ENCODE data around the gene NPTX2. TPM values are rescaled to one million over a fixed set of nuclear protein-coding genes. Genes with fewer than 3 reads are reported as not detected.
A peak's percentile ranks its signal among the peaks of the same experiment; 100 is the strongest.

NPTX2 gene
- total RNA-seq, 1 donor from 2014 or later: 81.2 TPM

- DNase-seq: peak; percentile 63
- Mint-ChIP-seq H3K27ac (ENCODE audit: unreplicated experiment) (no peak overlapping the region), H3K36me3 (ENCODE audit: unreplicated experiment) (no peaks in the 10 kb centered on the region), H3K9me3 (ENCODE audit: unreplicated experiment) (peaks cover 7% of the 10 kb centered on the region), H3K27me3 (ENCODE audit: unreplicated experiment) (peaks cover 9% of the 10 kb centered on the region), H3K4me1 (ENCODE audit: low read depth, unreplicated experiment) (peaks cover 31% of the 10 kb centered on the region), H3K4me3 (ENCODE audit: unreplicated experiment) (peak overlapping the region; percentile 76)
- TF ChIP-seq, protein P1, sequence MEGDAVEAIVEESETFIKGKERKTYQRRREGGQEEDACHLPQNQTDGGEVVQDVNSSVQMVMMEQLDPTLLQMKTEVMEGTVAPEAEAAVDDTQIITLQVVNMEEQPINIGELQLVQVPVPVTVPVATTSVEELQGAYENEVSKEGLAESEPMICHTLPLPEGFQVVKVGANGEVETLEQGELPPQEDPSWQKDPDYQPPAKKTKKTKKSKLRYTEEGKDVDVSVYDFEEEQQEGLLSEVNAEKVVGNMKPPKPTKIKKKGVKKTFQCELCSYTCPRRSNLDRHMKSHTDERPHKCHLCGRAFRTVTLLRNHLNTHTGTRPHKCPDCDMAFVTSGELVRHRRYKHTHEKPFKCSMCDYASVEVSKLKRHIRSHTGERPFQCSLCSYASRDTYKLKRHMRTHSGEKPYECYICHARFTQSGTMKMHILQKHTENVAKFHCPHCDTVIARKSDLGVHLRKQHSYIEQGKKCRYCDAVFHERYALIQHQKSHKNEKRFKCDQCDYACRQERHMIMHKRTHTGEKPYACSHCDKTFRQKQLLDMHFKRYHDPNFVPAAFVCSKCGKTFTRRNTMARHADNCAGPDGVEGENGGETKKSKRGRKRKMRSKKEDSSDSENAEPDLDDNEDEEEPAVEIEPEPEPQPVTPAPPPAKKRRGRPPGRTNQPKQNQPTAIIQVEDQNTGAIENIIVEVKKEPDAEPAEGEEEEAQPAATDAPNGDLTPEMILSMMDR (IDR thresholded peaks at IDR 0.05; ENCODE audit: partially characterized antibody, unreplicated experiment): no peak
Observed at GRCh38 chr7:98616381-98617050, 569 bp upstream of the NPTX2 start.

- Mint-ChIP-seq H3K27me3 (ENCODE audit: unreplicated experiment) (peaks cover 9% of the 10 kb centered on the region), H3K4me1 (ENCODE audit: low read depth, unreplicated experiment) (peaks cover 37% of the 10 kb centered on the region), H3K36me3 (ENCODE audit: unreplicated experiment) (no peaks in the 10 kb centered on the region), H3K4me3 (ENCODE audit: unreplicated experiment) (peak overlapping the region; percentile 93), H3K27ac (ENCODE audit: unreplicated experiment) (peak overlapping the region; percentile 77), H3K9me3 (ENCODE audit: unreplicated experiment) (peaks cover 12% of the 10 kb centered on the region)
- peak; percentile 67 for DNase-seq
- TF ChIP-seq, protein P1 (IDR thresholded peaks at IDR 0.05; ENCODE audit: partially characterized antibody, unreplicated experiment): no peak
Observed at GRCh38 chr7:98617960-98618418, 904 bp downstream of the NPTX2 start.

GRCh38 chr7:98618786-98619185, 1.7 kb downstream of the NPTX2 start:
- H3K27ac Mint-ChIP-seq (ENCODE audit: unreplicated experiment): peak overlapping the region; percentile 28

DNA sequence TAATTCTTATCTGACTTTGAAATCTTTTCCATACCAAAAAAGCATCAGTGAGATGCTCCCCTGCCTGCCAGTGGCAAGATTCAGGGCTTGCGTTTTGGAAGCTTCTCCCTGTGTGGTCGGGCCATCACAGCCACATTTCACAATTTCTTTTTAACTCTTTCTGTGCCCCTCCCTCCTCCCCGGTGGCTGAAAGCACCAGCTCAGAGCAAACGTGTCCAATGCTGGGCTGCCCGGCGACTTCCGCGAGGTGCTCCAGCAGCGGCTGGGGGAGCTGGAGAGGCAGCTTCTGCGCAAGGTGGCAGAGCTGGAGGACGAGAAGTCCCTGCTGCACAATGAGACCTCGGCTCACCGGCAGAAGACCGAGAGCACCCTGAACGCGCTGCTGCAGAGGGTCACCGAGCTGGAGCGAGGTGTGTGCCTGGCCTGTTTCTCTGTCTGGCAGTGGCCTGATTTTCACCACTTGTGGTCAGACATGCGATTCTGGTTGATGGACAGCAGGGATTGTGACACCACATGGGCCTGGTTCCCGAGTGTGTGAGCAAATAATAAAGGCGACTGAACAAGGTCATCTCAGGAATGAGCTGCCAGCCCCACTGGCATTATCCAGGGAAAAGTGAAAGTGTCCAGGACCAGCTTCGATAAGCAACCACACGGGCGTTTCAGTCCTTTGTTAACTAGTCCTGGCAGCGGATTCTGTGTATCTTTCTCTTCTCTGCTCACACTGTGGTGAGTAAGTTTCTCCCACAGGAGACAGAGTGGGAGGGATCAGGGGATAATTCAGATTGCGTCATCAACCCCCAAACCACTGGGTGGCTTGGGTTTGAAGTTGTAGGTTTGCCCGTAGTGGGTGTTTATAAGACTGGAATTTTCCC, 2.6 kb downstream of the NPTX2 start:
- peaks cover 35% of the 10 kb centered on the region for H3K4me1 Mint-ChIP-seq (ENCODE audit: low read depth, unreplicated experiment)
- TF ChIP-seq, protein P1 (IDR thresholded peaks at IDR 0.05; ENCODE audit: partially characterized antibody, unreplicated experiment): no peak
- peaks cover 9% of the 10 kb centered on the region for H3K27me3 Mint-ChIP-seq (ENCODE audit: unreplicated experiment)
- no peaks in the 10 kb centered on the region for H3K36me3 Mint-ChIP-seq (ENCODE audit: unreplicated experiment)
- peaks cover 10% of the 10 kb centered on the region for H3K9me3 Mint-ChIP-seq (ENCODE audit: unreplicated experiment)
- DNase-seq: peak; percentile 55
- peak overlapping the region; percentile 93 for H3K4me3 Mint-ChIP-seq (ENCODE audit: unreplicated experiment)
- H3K27ac Mint-ChIP-seq (ENCODE audit: unreplicated experiment): peak overlapping the region; percentile 22

More at GRCh38 chr7:98618786-98619185, 1.7 kb downstream of the NPTX2 start:
- DNase-seq: no peak
- Mint-ChIP-seq H3K4me1 (ENCODE audit: low read depth, unreplicated experiment) (peaks cover 34% of the 10 kb centered on the region), H3K36me3 (ENCODE audit: unreplicated experiment) (no peaks in the 10 kb centered on the region), H3K4me3 (ENCODE audit: unreplicated experiment) (peak overlapping the region; percentile 93), H3K9me3 (ENCODE audit: unreplicated experiment) (peaks cover 11% of the 10 kb centered on the region), H3K27me3 (ENCODE audit: unreplicated experiment) (peaks cover 9% of the 10 kb centered on the region)
- TF ChIP-seq, protein P1 (IDR thresholded peaks at IDR 0.05; ENCODE audit: partially characterized antibody, unreplicated experiment): no peak
